GM12878 (cell line): ENCODE results near the gene NCKAP5. TPM values are rescaled to one million over a fixed set of nuclear protein-coding genes. Genes with fewer than 3 reads are reported as not detected.
"Not testable (repeated sequence)": the region's sequence is repeated elsewhere in the genome, so short reads cannot be mapped to it uniquely, and the experiment has no call there.

Experiments
- ATAC-seq: fragments of 200-7000 bp; cut with Tn5 transposase; 3 replicates; pipeline ENCODE4 v1.9.1; 2020; ENCODE audit warnings: mild to moderate bottlenecking, moderate library complexity
- BruUV-seq: library from RNA; stranded (reverse); fragments of 400-500 nt; replicated peaks from 2 replicates; lab custom pipeline; 2021; lab: Mats Ljungman, UMichigan
- CTCF ChIA-PET: fragments of 300-600 bp; sonication (Branson Sonifier 250); formaldehyde crosslinking; extraction: SDS; loops from one replicate; lab custom pipeline; 2021; ENCODE audit warnings: inconsistent platforms; lab: Yijun Ruan, JAX
- POLR2A ChIA-PET: fragments of 350-600 bp; formaldehyde crosslinking; extraction: SDS; loops from one replicate; lab custom pipeline; 2021; ENCODE audit warnings: inconsistent platforms; lab: Charles Lee
- RAD21 ChIA-PET: fragments of 300-600 bp; sonication (Branson Sonifier 250); formaldehyde crosslinking; loops from one replicate; lab custom pipeline; 2023; ENCODE audit warnings: antibody characterized with exemption; ENCODE audit not compliant: unreplicated experiment; lab: Charles Lee
- SMC1A ChIA-PET: fragments of 300-600 bp; sonication (Branson Sonifier 250); formaldehyde crosslinking; loops from one replicate; lab custom pipeline; 2023; ENCODE audit not compliant: unreplicated experiment, uncharacterized antibody; lab: Charles Lee
- DNase-seq: peaks from one replicate; pipeline ENCODE4 v3.0.0-alpha.2; 2011; ENCODE audit warnings: low read depth, low spot score
- FAIRE-seq: peaks from 3 replicates; lab custom pipeline; 2011; peaks lifted over from hg19 to GRCh38; lab: Jason Lieb, UNC
- H2AFZ ChIP-seq: 2 replicates; pipeline ENCODE4 v1.6.0; 2011; ENCODE audit warnings: low read depth, low read length, control low read depth; ENCODE audit not compliant: control insufficient read depth
- H3K27ac ChIP-seq: 2 replicates; pipeline ENCODE4 v1.5.1; 2011; ENCODE audit warnings: control low read depth; ENCODE audit not compliant: control insufficient read depth, insufficient read depth
- H3K27me3 ChIP-seq, 2 experiments: replicated peaks in 1 of 2; 2 replicates each; pipeline versions ENCODE4 v1.6.0 to v1.6.1; 2011; ENCODE audit warnings: low read length in 1 of 2; ENCODE audit not compliant: control insufficient read depth in 2 of 2, insufficient read depth in 2 of 2
- H3K36me3 ChIP-seq, 2 experiments: 2 replicates each; pipeline ENCODE4 v1.5.1; 2011; ENCODE audit warnings: low read length in 1 of 2; ENCODE audit not compliant: control insufficient read depth in 2 of 2, insufficient read depth in 2 of 2
- H3K4me1 ChIP-seq: 2 replicates; pipeline ENCODE4 v1.6.1; 2011; ENCODE audit warnings: mild to moderate bottlenecking, low read length, moderate library complexity, mixed read lengths; ENCODE audit not compliant: control insufficient read depth, insufficient read depth
- H3K4me2 ChIP-seq: 2 replicates; pipeline ENCODE4 v1.6.0; 2011; ENCODE audit warnings: control low read depth; ENCODE audit not compliant: control insufficient read depth, insufficient read depth
- H3K4me3 ChIP-seq: fragments of 200-600 bp; sonication (generic); 2 replicates; pipeline ENCODE4 v1.5.1; 2016
- H3K79me2 ChIP-seq: 2 replicates; pipeline ENCODE4 v1.6.0; 2011; ENCODE audit warnings: low read length; ENCODE audit not compliant: control insufficient read depth, insufficient read depth
- H3K9ac ChIP-seq: 2 replicates; pipeline ENCODE4 v1.8.0; 2011; ENCODE audit warnings: low read length, control low read depth, mixed read lengths; ENCODE audit not compliant: control insufficient read depth, insufficient read depth
- H3K9me3 ChIP-seq: replicated peaks from 3 replicates; pipeline ENCODE4 v1.5.1; 2011; ENCODE audit warnings: mild to moderate bottlenecking, low read length; ENCODE audit not compliant: control insufficient read depth, insufficient read depth
- H4K20me1 ChIP-seq: 2 replicates; pipeline ENCODE4 v1.6.0; 2011; ENCODE audit not compliant: control insufficient read depth, insufficient read depth
- ATF3 ChIP-seq: IDR thresholded peaks from 2 replicates; pipeline ENCODE4 v1.6.1; 2011; ENCODE audit warnings: low read depth, mild to moderate bottlenecking, low read length, moderate library complexity, borderline replicate concordance; ENCODE audit errors: extremely low read depth
- EZH2 ChIP-seq: IDR thresholded peaks from 2 replicates; pipeline ENCODE4 v1.6.1; 2012; ENCODE audit warnings: low read depth, mild to moderate bottlenecking, control low read depth, inconsistent platforms, low read length, borderline replicate concordance; ENCODE audit not compliant: control insufficient read depth
- KAT2A ChIP-seq: conservative IDR thresholded peaks from 2 replicates; pipeline ENCODE4 v1.6.1; 2011; ENCODE audit warnings: low read depth, low read length; ENCODE audit not compliant: control insufficient read depth
- WGBS: methylation state at CpG from one replicate; pipeline ENCODE4 v1.1.6; 2016; ENCODE audit warnings: low lambda C conversion rate; ENCODE audit not compliant: insufficient replicate concordance, insufficient coverage; ENCODE audit errors: missing lambda C conversion rate; 5-methylcytosine and 5-hydroxymethylcytosine counted together
- in situ Hi-C: fragments of 300-500 bp; cut with MboI; formaldehyde crosslinking; loops from 9 replicates; pipeline ENCODE4 v1.14.3; 2018; ENCODE audit warnings: mixed read lengths
- intact Hi-C: fragments of 100-400 bp; cut with micrococcal nuclease; formaldehyde crosslinking; loops from one replicate; pipeline ENCODE4 v1.14.2; 2022; ENCODE audit not compliant: unreplicated experiment
- polyA plus RNA-seq, 11 experiments: library from polyadenylated mRNA; depleted of rRNA in 4 of 11; unstranded in 6 of 11; stranded (reverse) in 5 of 11; fragments of >200 nt; fragmentation: Nextera tagmentation in 4 of 11; fragmentation: Illumina TruSeq in 1 of 11; extraction: Ambion mirVana in 4 of 11; extraction: Trizol in 1 of 11; gene quantifications; 1 replicate in 1 of 11; 2 replicates in 10 of 11; pipeline versions ENCODE4 v1.2.1 to v1.2.3, GENCODE V29; 2011 to 2016; ENCODE audit warnings: inconsistent platforms in 2 of 11, missing spikeins in 2 of 11, low read depth in 1 of 11
- total RNA-seq, 4 experiments: library from RNA; depleted of rRNA in 3 of 4; stranded (reverse); fragments of >200 nt in 3 of 4; fragmentation: Illumina TruSeq in 1 of 4; extraction: Trizol in 1 of 4; gene quantifications; 2 replicates each; pipeline versions ENCODE4 v1.2.1 to v1.2.3, GENCODE V29; 2013 to 2021

Gene NCKAP5
- total and polyA plus RNA-seq, 10 of the 15 experiments (the other 5 are each of a cell fraction or from before 2014, with no cell fraction given), result 0.06 to 0.44 (median 0.16) TPM

- POLR2A ChIA-PET, in situ Hi-C loops, H3K27ac ChIP-seq, CTCF ChIA-PET, H3K4me3 ChIP-seq, H4K20me1 ChIP-seq, H3K9ac ChIP-seq, H3K36me3 ChIP-seq, H3K79me2 ChIP-seq, FAIRE-seq, H2AFZ ChIP-seq, DNase-seq, intact Hi-C loops, H3K4me2 ChIP-seq, ATAC-seq, SMC1A ChIA-PET, H3K9me3 ChIP-seq, H3K27me3 ChIP-seq, BruUV-seq, H3K4me1 ChIP-seq, RAD21 ChIA-PET: not testable (repeated sequence)
- 23% methylated on average over 7 of the region's 7 CpGs for whole genome bisulfite sequencing
Observed at GRCh38 chr2:133206666-133207065, 361.6 kb downstream of the NCKAP5 start.

- no TSS peak for BruUV-seq
- POLR2A ChIA-PET, result no interaction called here
- Histone ChIP-seq H3K27ac (no peak overlapping the region), H4K20me1 (no peaks in the 10 kb centered on the region), H2AFZ (no peak overlapping the region), H3K36me3 (no peaks in the 10 kb centered on the region), H3K4me3 (no peak overlapping the region), H3K9me3 (no peaks in the 10 kb centered on the region), H3K79me2 (no peaks in the 10 kb centered on the region), H3K27me3 (no peaks in the 10 kb centered on the region), H3K4me1 (no peaks in the 10 kb centered on the region), H3K9ac (no peak overlapping the region), H3K4me2 (no peak overlapping the region)
- DNase-seq (no peak), ATAC-seq (no peak), FAIRE-seq (no peak)
- SMC1A ChIA-PET, result no interaction called here
- CTCF ChIA-PET, result interaction anchor here (0.9 kb wide), 1 partner anchor 10 kb away, joined by 4 read pairs; no protein-coding TSS in a partner anchor
- in situ Hi-C loops, result no loop called here
- intact Hi-C loops, result no loop called here
- TF ChIP-seq EZH2, result no peak
- no peak for TF ChIP-seq KAT2A
- no peak for TF ChIP-seq ATF3
- RAD21 ChIA-PET, result no interaction called here
- WGBS, result 33% methylated on average over 4 of the region's 4 CpGs
Observed at GRCh38 chr2:133204421-133204820, 363.8 kb downstream of the NCKAP5 start.
